Neutrophil (primary cell): ENCODE data around the gene TMEM181.

Experiments
- H3K27ac ChIP-seq: fragments of 200-600 bp; sonication (generic); 2 replicates; pipeline ENCODE4 v1.5.1; 2016; ENCODE audit warnings: mild to moderate bottlenecking, moderate library complexity
- H3K27me3 ChIP-seq: fragments of 200-600 bp; sonication (generic); 2 replicates; pipeline ENCODE4 v1.6.0; 2016; ENCODE audit warnings: mild to moderate bottlenecking
- H3K36me3 ChIP-seq: fragments of 200-600 bp; sonication (generic); 2 replicates; pipeline ENCODE4 v1.5.1; 2017
- H3K4me1 ChIP-seq, 2 experiments: fragments of 200-600 bp in 1 of 2; sonication (generic) in 1 of 2; 1 replicate in 1 of 2; 2 replicates in 1 of 2; pipeline versions ENCODE4 v1.5.1 to v1.6.1; 2013 to 2016; ENCODE audit warnings: low read depth in 1 of 2, low read length in 1 of 2, mild to moderate bottlenecking in 1 of 2, moderate library complexity in 1 of 2; ENCODE audit not compliant: control insufficient read depth in 1 of 2, insufficient read depth in 1 of 2
- H3K4me3 ChIP-seq, 2 experiments: fragments of 200-600 bp in 1 of 2; sonication (generic) in 1 of 2; 1 replicate in 1 of 2; 2 replicates in 1 of 2; pipeline ENCODE4 v1.5.1; 2013 to 2016; ENCODE audit warnings: low read depth in 1 of 2, low read length in 1 of 2, mild to moderate bottlenecking in 1 of 2, moderate library complexity in 1 of 2
- H3K9me3 ChIP-seq: fragments of 200-600 bp; sonication (generic); 2 replicates; pipeline ENCODE4 v1.5.1; 2016
- TF ChIP-seq, protein P1 (sequence below): fragments of 200-600 bp; sonication (generic); IDR thresholded peaks from 2 replicates; pipeline ENCODE4 v1.5.1; 2016; ENCODE audit warnings: antibody characterized with exemption

The TMEM181 gene

DNA sequence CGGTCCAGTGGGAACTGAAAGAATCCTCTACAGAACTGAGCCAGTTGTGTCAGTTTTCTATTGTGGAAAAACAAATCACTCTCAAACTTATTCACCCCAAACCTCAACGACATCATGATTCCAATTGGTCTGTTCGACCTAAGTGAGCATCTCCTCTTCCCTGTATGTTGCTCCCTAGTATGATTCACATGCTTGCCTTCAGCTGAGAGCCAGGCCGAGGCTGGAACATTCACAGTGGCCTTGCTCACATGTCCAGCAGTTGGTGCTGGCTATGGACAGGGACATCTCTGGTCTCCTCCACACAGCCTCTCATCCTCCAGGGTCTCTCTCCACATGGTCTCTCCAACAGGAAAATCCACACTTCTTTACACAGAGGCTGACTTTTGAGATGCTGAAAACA is 28.3 kb upstream of the TMEM181 start:
- no peak overlapping the region for H3K27ac ChIP-seq
- no peaks in the 10 kb centered on the region for H3K36me3 ChIP-seq
- no peaks in the 10 kb centered on the region for H3K4me1 ChIP-seq
- TF ChIP-seq, protein P1, sequence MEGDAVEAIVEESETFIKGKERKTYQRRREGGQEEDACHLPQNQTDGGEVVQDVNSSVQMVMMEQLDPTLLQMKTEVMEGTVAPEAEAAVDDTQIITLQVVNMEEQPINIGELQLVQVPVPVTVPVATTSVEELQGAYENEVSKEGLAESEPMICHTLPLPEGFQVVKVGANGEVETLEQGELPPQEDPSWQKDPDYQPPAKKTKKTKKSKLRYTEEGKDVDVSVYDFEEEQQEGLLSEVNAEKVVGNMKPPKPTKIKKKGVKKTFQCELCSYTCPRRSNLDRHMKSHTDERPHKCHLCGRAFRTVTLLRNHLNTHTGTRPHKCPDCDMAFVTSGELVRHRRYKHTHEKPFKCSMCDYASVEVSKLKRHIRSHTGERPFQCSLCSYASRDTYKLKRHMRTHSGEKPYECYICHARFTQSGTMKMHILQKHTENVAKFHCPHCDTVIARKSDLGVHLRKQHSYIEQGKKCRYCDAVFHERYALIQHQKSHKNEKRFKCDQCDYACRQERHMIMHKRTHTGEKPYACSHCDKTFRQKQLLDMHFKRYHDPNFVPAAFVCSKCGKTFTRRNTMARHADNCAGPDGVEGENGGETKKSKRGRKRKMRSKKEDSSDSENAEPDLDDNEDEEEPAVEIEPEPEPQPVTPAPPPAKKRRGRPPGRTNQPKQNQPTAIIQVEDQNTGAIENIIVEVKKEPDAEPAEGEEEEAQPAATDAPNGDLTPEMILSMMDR = no peak
- no peaks in the 10 kb centered on the region for H3K9me3 ChIP-seq
- no peak overlapping the region for H3K4me3 ChIP-seq
- peaks cover 48% of the 10 kb centered on the region for H3K27me3 ChIP-seq

DNA sequence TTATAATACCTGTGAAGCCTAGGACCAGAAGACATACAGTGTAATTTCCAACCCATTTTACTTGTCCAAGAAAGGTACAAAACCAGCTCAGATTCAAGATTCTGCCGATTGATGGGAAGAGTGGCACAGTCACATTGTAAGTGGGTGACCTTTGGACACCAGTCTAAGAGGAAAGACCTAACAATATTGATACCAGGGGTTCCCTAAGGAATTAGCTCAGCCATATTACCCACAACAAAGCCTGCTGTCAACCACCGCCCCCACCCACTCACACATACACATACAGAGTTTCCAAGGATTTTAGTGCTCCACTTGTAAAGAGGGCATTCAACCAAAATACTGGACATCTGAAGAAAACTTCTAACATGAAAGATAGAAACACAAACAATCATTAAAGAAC is 27.9 kb upstream of the TMEM181 start:
- no peaks in the 10 kb centered on the region for H3K36me3 ChIP-seq
- H3K27me3 ChIP-seq = peaks cover 49% of the 10 kb centered on the region
- TF ChIP-seq, protein P1 = no peak
- H3K27ac ChIP-seq = no peak overlapping the region
- no peaks in the 10 kb centered on the region for H3K9me3 ChIP-seq
- H3K4me1 ChIP-seq = no peaks in the 10 kb centered on the region
- H3K4me3 ChIP-seq = no peak overlapping the region

DNA sequence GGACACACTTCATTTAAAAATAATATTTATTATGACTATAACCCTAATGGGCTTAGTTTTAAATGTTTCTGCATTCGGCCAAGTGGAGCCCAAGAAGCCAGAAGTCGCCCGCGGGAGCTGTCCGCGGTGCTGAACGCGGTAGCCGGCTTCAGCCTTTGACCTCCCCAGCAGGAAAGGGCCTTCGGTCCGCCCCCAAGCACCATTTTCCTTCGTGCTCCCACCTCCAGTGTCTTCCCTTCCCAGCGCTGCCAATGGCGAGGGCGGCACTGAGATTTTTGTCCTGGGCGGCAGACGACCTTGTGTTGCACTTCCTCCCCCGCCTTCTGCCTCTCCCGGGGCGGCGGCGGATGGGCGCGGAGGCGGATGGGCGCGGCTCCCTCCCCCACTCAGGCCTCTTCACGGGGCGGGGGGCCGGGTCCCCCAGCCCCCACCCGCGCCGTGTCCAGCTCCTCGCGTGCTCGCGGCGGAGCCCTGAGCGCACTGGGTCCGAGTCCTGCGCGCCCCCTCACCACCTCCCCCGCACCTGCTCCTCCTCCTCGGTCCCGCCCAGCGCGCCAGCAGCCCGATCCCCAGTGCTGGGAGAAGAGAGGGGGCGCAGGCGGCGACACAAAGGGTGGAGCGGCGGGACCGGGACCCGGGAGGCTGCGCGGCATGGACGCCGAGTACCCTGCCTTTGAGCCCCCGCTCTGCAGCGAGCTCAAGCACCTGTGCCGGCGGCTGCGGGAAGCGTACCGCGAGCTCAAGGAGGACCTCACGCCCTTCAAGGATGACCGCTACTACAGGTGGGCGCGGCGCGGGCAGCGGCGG is 23.6 kb upstream of the TMEM181 start:
- no peaks in the 10 kb centered on the region for H3K9me3 ChIP-seq
- H3K27ac ChIP-seq = no peak overlapping the region
- TF ChIP-seq, protein P1 = no peak
- H3K4me1 ChIP-seq = no peaks in the 10 kb centered on the region
- H3K27me3 ChIP-seq = peaks cover 85% of the 10 kb centered on the region
- no peaks in the 10 kb centered on the region for H3K36me3 ChIP-seq
- no peak overlapping the region for H3K4me3 ChIP-seq

DNA sequence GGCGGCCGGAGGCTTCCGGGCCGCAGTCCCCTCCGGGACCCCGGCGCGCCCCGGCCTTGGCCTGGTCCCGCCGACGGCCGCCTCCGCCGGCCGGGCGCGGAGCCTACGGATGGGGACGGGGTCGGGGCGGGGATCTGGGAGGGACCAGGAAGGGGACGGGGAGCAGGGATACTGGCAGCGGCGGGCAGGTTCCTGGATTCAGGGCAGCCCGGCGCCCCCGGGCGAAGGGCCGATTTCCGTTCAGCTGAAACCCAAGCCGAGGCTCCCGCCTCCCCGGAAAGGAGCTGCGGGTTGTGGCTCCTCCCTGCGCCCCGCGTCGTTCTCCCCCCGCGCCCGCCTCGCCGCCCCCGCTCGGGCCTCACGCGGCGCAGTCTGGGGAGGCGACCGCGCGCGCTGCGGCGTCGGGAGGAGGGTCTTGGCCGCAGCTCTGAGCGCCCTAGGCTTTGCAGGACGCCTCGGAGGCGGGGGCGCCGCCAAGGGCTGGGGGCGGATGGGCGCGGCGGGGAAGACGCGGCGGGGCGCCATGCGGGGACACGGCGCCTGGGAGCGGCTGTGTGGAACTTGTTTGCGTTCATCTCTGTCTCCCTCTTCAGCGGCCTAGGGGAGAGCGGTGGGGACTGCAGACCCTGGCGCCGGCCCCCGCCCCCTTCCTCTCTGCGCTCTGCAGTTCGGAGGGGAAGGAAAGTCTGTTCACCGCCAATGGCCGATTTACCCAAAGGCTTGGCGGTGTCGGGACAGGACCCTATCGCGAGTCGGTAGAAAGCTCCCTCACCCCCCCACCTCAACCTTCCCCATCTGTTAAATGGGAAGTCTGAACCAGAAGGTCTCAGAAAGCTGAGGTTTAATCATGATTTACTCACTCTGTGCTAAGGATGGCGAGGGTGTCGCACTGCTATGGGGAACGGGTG is 22.7 kb upstream of the TMEM181 start:
- TF ChIP-seq, protein P1 = no peak
- no peaks in the 10 kb centered on the region for H3K36me3 ChIP-seq
- no peaks in the 10 kb centered on the region for H3K4me1 ChIP-seq
- no peaks in the 10 kb centered on the region for H3K9me3 ChIP-seq
- H3K4me3 ChIP-seq = no peak overlapping the region
- H3K27me3 ChIP-seq = peaks cover 83% of the 10 kb centered on the region
- no peak overlapping the region for H3K27ac ChIP-seq

DNA sequence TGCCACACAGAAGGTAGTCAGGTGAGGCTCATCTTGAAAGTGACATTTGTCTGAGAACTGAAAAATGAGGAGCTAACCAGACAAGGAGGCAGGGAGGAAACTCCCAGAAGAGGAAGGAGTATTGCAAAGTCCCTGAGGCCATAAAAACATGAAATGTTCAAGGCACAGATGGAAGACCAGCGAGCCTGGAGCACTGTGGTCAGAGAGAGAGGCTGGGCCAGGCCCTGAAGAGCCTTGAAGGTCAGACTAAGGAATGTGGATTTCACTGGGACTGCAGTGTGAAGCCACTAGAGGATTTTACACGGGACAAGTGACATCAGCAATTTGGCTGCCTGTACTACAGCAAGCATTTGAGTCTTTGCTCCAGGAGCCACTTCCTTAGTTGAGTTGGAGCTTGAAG is 21.1 kb upstream of the TMEM181 start:
- Histone ChIP-seq H3K27me3 (peaks cover 77% of the 10 kb centered on the region), H3K9me3 (no peaks in the 10 kb centered on the region), H3K4me1 (no peaks in the 10 kb centered on the region), H3K27ac (no peak overlapping the region), H3K4me3 (no peak overlapping the region), H3K36me3 (no peaks in the 10 kb centered on the region)
- TF ChIP-seq, protein P1 = no peak
